ENCODE results near the gene IGSF22. TPM values are rescaled to one million over a fixed set of nuclear protein-coding genes. Genes with fewer than 3 reads are reported as not detected.

Gene IGSF22
- total and polyA plus RNA-seq, 9 of the 15 experiments (the other 6 are each of a cell fraction or from before 2014, with no cell fraction given) = not detected

DNA sequence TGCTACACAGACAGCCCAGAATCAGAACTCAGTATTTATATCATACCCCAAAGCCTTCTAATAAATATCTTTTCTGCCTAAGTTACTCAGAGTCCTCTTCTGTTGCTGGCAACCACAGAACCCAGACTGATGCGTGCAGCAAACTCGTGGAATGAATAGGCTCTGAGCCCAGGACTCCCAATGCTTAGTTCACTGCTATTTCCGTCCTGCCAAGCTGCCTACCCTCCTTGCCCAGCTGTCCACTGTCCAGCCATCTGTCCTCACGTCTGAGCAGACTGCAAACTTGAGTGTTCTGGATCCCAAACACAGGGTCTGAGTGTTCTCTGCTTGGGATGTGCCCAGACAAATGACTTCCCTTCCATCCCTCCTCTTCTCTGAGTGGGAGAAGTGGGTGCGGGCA, 46.2 kb upstream of the IGSF22 start (continued):
- TF ChIP-seq, protein P1, sequence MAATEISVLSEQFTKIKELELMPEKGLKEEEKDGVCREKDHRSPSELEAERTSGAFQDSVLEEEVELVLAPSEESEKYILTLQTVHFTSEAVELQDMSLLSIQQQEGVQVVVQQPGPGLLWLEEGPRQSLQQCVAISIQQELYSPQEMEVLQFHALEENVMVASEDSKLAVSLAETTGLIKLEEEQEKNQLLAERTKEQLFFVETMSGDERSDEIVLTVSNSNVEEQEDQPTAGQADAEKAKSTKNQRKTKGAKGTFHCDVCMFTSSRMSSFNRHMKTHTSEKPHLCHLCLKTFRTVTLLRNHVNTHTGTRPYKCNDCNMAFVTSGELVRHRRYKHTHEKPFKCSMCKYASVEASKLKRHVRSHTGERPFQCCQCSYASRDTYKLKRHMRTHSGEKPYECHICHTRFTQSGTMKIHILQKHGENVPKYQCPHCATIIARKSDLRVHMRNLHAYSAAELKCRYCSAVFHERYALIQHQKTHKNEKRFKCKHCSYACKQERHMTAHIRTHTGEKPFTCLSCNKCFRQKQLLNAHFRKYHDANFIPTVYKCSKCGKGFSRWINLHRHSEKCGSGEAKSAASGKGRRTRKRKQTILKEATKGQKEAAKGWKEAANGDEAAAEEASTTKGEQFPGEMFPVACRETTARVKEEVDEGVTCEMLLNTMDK (IDR thresholded peaks at IDR 0.05; ENCODE audit: borderline replicate concordance, insufficient read depth, low read depth, low read length, poor library complexity, severe bottlenecking) = no peak
- TF ChIP-seq MEIS2 (IDR thresholded peaks at IDR 0.05; ENCODE audit: partially characterized antibody) (no peak), RREB1 (CRISPR knock-in tag; IDR thresholded peaks at IDR 0.05) (no peak), TAF1 (IDR thresholded peaks at IDR 0.05; ENCODE audit: control insufficient read depth, extremely low read depth, insufficient read depth, low read length, severe bottlenecking) (no peak), TEAD2 (tag; IDR thresholded peaks at IDR 0.05) (no peak), ZNF121 (CRISPR knock-in tag; conservative IDR thresholded peaks at IDR 0.05) (no peak), KDM4B (IDR thresholded peaks at IDR 0.05; ENCODE audit: borderline replicate concordance in 2 of 2, low read depth in 1 of 2) (no peak), MAFG (tag; conservative IDR thresholded peaks at IDR 0.05) (no peak)

Measured in K562 (cell line).